GM12864 (cell line): ENCODE results near the gene IFT122.

Experiments used
- DNase-seq: peaks from one replicate; pipeline ENCODE4 v3.0.0-alpha.2; 2011; ENCODE audit warnings: low read depth
- H3K4me3 ChIP-seq: 2 replicates; pipeline ENCODE4 v1.5.1; 2011; ENCODE audit warnings: mild to moderate bottlenecking, low read depth, low read length, control low read depth
- CTCF ChIP-seq: IDR thresholded peaks from 2 replicates; pipeline ENCODE4 v1.5.1; 2011; ENCODE audit warnings: low read depth, mild to moderate bottlenecking, moderate library complexity, low read length, control low read depth, inconsistent platforms; ENCODE audit errors: missing control alignments

Gene IFT122

GRCh38 chr3:129560911-129561594, 121.0 kb downstream of the IFT122 start:
- TF ChIP-seq CTCF, result no peak
- no peak overlapping the region for H3K4me3 ChIP-seq
- DNase-seq, result no peak

- no peak overlapping the region for H3K4me3 ChIP-seq
- no peak for TF ChIP-seq CTCF
Observed at GRCh38 chr3:129561619-129562248, 121.7 kb downstream of the IFT122 start.

GRCh38 chr3:129562803-129563202, 122.8 kb downstream of the IFT122 start:
- no peak for DNase-seq
- TF ChIP-seq CTCF, result no peak
- no peak overlapping the region for H3K4me3 ChIP-seq

More at GRCh38 chr3:129561619-129562248, 121.7 kb downstream of the IFT122 start:
- DNase-seq, result no peak

GRCh38 chr3:129563332-129563731, 123.3 kb downstream of the IFT122 start:
- no peak for TF ChIP-seq CTCF
- H3K4me3 ChIP-seq, result no peak overlapping the region
- DNase-seq, result no peak

GRCh38 chr3:129563850-129564535, 124.0 kb downstream of the IFT122 start:
- no peak overlapping the region for H3K4me3 ChIP-seq
- no peak for TF ChIP-seq CTCF
- no peak for DNase-seq

GRCh38 chr3:129564981-129565644, 125.1 kb downstream of the IFT122 start:
- H3K4me3 ChIP-seq, result no peak overlapping the region
- no peak for TF ChIP-seq CTCF
- no peak for DNase-seq
